Fibroblast of lung (primary cell): ENCODE results near the gene ITPR3. TPM values are rescaled to one million over a fixed set of nuclear protein-coding genes. Genes with fewer than 3 reads are reported as not detected.

ENCODE experiments used
- DNase-seq, 2 donors: peaks; one replicate each; pipeline versions ENCODE4 v3.0.0 to v3.0.0-alpha.2; 2010; ENCODE audit warnings: low read depth in 2 of 2
- H2AFZ ChIP-seq: 2 replicates; pipeline ENCODE4 v1.5.1; 2012; ENCODE audit warnings: low read length, control low read depth, inconsistent platforms
- H3K27ac ChIP-seq: 2 replicates; pipeline ENCODE4 v1.5.1; 2011; ENCODE audit warnings: low read length, control low read depth; ENCODE audit not compliant: insufficient read depth
- H3K27me3 ChIP-seq: 2 replicates; pipeline ENCODE4 v1.5.1; 2011; ENCODE audit warnings: mild to moderate bottlenecking, low read length; ENCODE audit not compliant: control insufficient read depth, insufficient read depth
- H3K36me3 ChIP-seq: 2 replicates; pipeline ENCODE4 v1.5.1; 2011; ENCODE audit warnings: low read length; ENCODE audit not compliant: control insufficient read depth, insufficient read depth
- H3K4me1 ChIP-seq: 2 replicates; pipeline ENCODE4 v1.5.1; 2011; ENCODE audit warnings: low read length; ENCODE audit not compliant: control insufficient read depth, insufficient read depth; ENCODE audit errors: extremely low read depth
- H3K4me2 ChIP-seq: 2 replicates; pipeline ENCODE4 v1.5.1; 2011; ENCODE audit warnings: low read length, control low read depth; ENCODE audit not compliant: insufficient read depth; ENCODE audit errors: extremely low read depth
- H3K4me3 ChIP-seq, 4 experiments: fragments of 200-600 bp in 1 of 4; sonication (generic) in 1 of 4; replicated peaks in 1 of 4; 2 replicates each; pipeline ENCODE4 v1.5.1; 2011 to 2016; ENCODE audit warnings: low read length in 4 of 4, low read depth in 3 of 4, mild to moderate bottlenecking in 3 of 4, control low read depth in 2 of 4, inconsistent platforms in 1 of 4, mixed read lengths in 1 of 4; ENCODE audit not compliant: insufficient read depth in 1 of 4; ENCODE audit errors: control extremely low read depth in 1 of 4
- H3K79me2 ChIP-seq: 2 replicates; pipeline ENCODE4 v1.5.1; 2012; ENCODE audit warnings: mild to moderate bottlenecking, low read length, inconsistent platforms; ENCODE audit not compliant: control insufficient read depth, insufficient read depth
- H3K9ac ChIP-seq: 2 replicates; pipeline ENCODE4 v1.5.1; 2011; ENCODE audit warnings: mild to moderate bottlenecking, low read length, control low read depth; ENCODE audit not compliant: insufficient read depth
- H3K9me3 ChIP-seq: 2 replicates; pipeline ENCODE4 v1.5.1; 2012; ENCODE audit warnings: low read depth, low read length; ENCODE audit not compliant: control insufficient read depth, insufficient read depth
- H4K20me1 ChIP-seq: 2 replicates; pipeline ENCODE4 v1.5.1; 2011; ENCODE audit warnings: low read length; ENCODE audit not compliant: control insufficient read depth, insufficient read depth; ENCODE audit errors: extremely low read depth
- CTCF ChIP-seq, 2 donors: IDR thresholded peaks in 1 of 2; conservative IDR thresholded peaks in 1 of 2; 1 replicate in 1 of 2; 2 replicates in 1 of 2; pipeline ENCODE4 v1.5.1; 2011 to 2012; ENCODE audit warnings: low read length in 2 of 2, control low read depth in 1 of 2, inconsistent platforms in 1 of 2, low read depth in 1 of 2, mild to moderate bottlenecking in 1 of 2
- EZH2 ChIP-seq: IDR thresholded peaks from 2 replicates; pipeline ENCODE4 v1.5.1; 2012; ENCODE audit warnings: low read length, control low read depth, mild to moderate bottlenecking; ENCODE audit errors: missing control alignments
- polyA plus RNA-seq, 2 donors: library from polyadenylated mRNA; depleted of rRNA in 1 of 2; stranded (reverse) in 1 of 2; unstranded in 1 of 2; fragments of >200 nt; gene quantifications; 2 replicates each; pipeline ENCODE4 v1.2.1, GENCODE V29; 2011 to 2012; ENCODE audit warnings: missing spikeins in 1 of 2
- total RNA-seq: library from RNA; depleted of rRNA; stranded (reverse); fragments of >200 nt; gene quantifications from 2 replicates; pipeline ENCODE4 v1.2.1, GENCODE V29; 2014

Gene ITPR3
- total and polyA plus RNA-seq, 2 donors (not counting 1 experiment from before 2014, with no cell fraction given), result 9.6 to 43.4 TPM

GRCh38 chr6:33638556-33638955 is 17.4 kb downstream of the ITPR3 start:
- H4K20me1 ChIP-seq, result no peaks in the 10 kb centered on the region
- H3K36me3 ChIP-seq, result no peaks in the 10 kb centered on the region
- H3K27ac ChIP-seq, result no peak overlapping the region
- H3K9ac ChIP-seq, result no peak overlapping the region
- no peak for DNase-seq
- no peaks in the 10 kb centered on the region for H3K9me3 ChIP-seq
- H3K4me3 ChIP-seq, result no peak overlapping the region
- no peak overlapping the region for H3K4me2 ChIP-seq
- H3K4me1 ChIP-seq, result peaks cover 2% of the 10 kb centered on the region
- no peaks in the 10 kb centered on the region for H3K27me3 ChIP-seq
- H3K79me2 ChIP-seq, result peaks cover 16% of the 10 kb centered on the region
- no peak overlapping the region for H2AFZ ChIP-seq
- TF ChIP-seq CTCF (conservative IDR thresholded peaks at IDR 0.05 in 1 of 2, IDR thresholded peaks at IDR 0.05 in 1 of 2; ENCODE audit: low read depth in 1 of 2, low read length in 2 of 2), result no peak
- TF ChIP-seq EZH2, result no peak

GRCh38 chr6:33639559-33639958 is 18.4 kb downstream of the ITPR3 start:
- Histone ChIP-seq H3K36me3 (no peaks in the 10 kb centered on the region), H4K20me1 (no peaks in the 10 kb centered on the region), H3K9ac (no peak overlapping the region), H3K9me3 (no peaks in the 10 kb centered on the region), H3K27me3 (no peaks in the 10 kb centered on the region), H3K4me2 (no peak overlapping the region), H3K4me1 (no peaks in the 10 kb centered on the region), H3K27ac (no peak overlapping the region), H3K4me3 (no peak overlapping the region), H2AFZ (no peak overlapping the region), H3K79me2 (peaks cover 12% of the 10 kb centered on the region)
- no peak for DNase-seq
- TF ChIP-seq EZH2 (no peak), CTCF (conservative IDR thresholded peaks at IDR 0.05 in 1 of 2, IDR thresholded peaks at IDR 0.05 in 1 of 2; ENCODE audit: low read depth in 1 of 2, low read length in 2 of 2) (no peak)

- H3K27ac ChIP-seq, result no peak overlapping the region
- no peak overlapping the region for H3K4me2 ChIP-seq
- DNase-seq, result no peak
- H3K27me3 ChIP-seq, result no peaks in the 10 kb centered on the region
- no peaks in the 10 kb centered on the region for H4K20me1 ChIP-seq
- H3K79me2 ChIP-seq, result peaks cover 7% of the 10 kb centered on the region
- H3K4me3 ChIP-seq, result no peak overlapping the region
- H3K9me3 ChIP-seq, result no peaks in the 10 kb centered on the region
- no peak overlapping the region for H3K9ac ChIP-seq
- TF ChIP-seq CTCF (conservative IDR thresholded peaks at IDR 0.05 in 1 of 2, IDR thresholded peaks at IDR 0.05 in 1 of 2; ENCODE audit: low read depth in 1 of 2, low read length in 2 of 2), result no peak
- no peak for TF ChIP-seq EZH2
- no peak overlapping the region for H2AFZ ChIP-seq
- H3K36me3 ChIP-seq, result no peaks in the 10 kb centered on the region
- no peaks in the 10 kb centered on the region for H3K4me1 ChIP-seq
Observed at GRCh38 chr6:33640361-33640760, 19.2 kb downstream of the ITPR3 start.
